Measurements from ENCODE around the gene SLC17A7. TPM values are rescaled to one million over a fixed set of nuclear protein-coding genes. Genes with fewer than 3 reads are reported as not detected.

The SLC17A7 gene
- total RNA-seq, 1 donor from 2014 or later = 0.16 TPM

DNA sequence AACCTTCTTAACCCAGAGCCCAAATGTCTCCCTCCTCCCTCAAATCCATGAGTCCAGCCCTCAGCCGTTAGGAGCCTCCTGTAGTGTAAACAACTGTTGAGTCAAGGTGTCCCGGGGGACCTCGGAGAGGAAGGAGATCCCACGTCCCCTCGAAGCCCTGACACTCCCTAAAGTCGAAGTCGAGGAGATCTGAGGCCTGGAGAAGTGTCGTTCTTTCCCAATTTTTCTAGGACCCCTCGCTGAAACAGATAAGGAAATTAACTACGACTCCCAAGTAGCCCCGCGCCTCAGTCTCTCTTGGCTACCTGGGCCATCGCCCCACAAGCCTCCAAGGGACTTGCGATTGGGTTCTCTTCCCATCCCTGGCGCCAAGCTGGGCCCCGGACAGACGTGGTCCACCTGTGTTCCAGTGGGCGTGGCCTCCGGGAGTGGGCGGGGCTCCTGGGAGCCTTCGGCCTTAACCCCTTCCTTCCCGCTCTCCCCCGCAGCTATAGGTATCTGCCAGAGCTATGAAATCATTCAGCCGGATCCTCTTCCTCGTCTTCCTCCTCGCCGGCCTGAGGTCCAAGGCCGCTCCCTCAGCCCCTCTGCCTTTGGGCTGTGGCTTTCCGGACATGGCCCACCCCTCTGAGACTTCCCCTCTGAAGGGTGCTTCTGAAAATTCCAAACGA lies 15.3 kb downstream of the SLC17A7 start:
- Mint-ChIP-seq H3K27ac (no peak overlapping the region), H3K36me3 (ENCODE audit: low read depth) (no peaks in the 10 kb centered on the region), H3K4me1 (ENCODE audit: low read depth) (peaks cover 43% of the 10 kb centered on the region), H3K4me3 (ENCODE audit: low read depth) (no peak overlapping the region), H3K27me3 (ENCODE audit: low read depth) (peaks cover 81% of the 10 kb centered on the region), H3K9me3 (no peaks in the 10 kb centered on the region)
- DNase-seq (ENCODE audit: low spot score) = no peak
- intact Hi-C loops (cut with micrococcal nuclease) = no loop called here

DNA sequence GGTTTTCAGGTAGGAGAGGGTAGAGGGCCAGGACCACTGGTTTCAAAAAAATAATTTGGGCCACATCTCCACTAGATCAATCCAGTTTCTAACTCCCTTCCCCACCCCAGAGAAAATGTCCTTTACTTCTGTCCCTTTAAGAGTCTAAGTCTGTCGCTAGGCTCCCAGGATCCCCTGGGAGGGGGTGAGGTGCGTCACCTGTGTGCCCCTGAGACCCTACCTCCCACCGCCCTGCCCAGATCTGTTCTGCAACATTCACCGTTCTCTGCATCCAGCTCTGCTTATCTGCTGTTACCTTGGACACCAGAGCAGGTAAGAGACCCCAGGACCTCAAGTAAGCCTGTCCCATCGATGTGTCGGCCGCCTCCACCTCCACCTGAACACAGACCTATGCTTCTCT lies 16.1 kb downstream of the SLC17A7 start, which contains the start of gene GFY:
Gene GFY, plus strand, starts transcription at position 211 of the 400 bp plus-strand sequence. CDS start 1,043 bp downstream, outside the sequence.
- Mint-ChIP-seq H3K36me3 (ENCODE audit: low read depth) (no peaks in the 10 kb centered on the region), H3K4me1 (ENCODE audit: low read depth) (peaks cover 43% of the 10 kb centered on the region), H3K9me3 (no peaks in the 10 kb centered on the region), H3K27me3 (ENCODE audit: low read depth) (peaks cover 83% of the 10 kb centered on the region), H3K27ac (no peak within 1 kb of the TSS), H3K4me3 (ENCODE audit: low read depth) (no peak within 1 kb of the TSS)
- DNase-seq (ENCODE audit: low spot score) = no peak
- intact Hi-C loops (cut with micrococcal nuclease) = no loop called here

GRCh38 chr19:49423985-49424303 lies 17.4 kb downstream of the SLC17A7 start:
- Mint-ChIP-seq H3K9me3 (no peaks in the 10 kb centered on the region), H3K4me1 (ENCODE audit: low read depth) (peaks cover 37% of the 10 kb centered on the region), H3K4me3 (ENCODE audit: low read depth) (peak overlapping the region; percentile 19), H3K27me3 (ENCODE audit: low read depth) (peaks cover 86% of the 10 kb centered on the region), H3K36me3 (ENCODE audit: low read depth) (no peaks in the 10 kb centered on the region), H3K27ac (no peak overlapping the region)
- intact Hi-C loops (cut with micrococcal nuclease) = no loop called here
- DNase-seq (ENCODE audit: low spot score) = no peak

DNA sequence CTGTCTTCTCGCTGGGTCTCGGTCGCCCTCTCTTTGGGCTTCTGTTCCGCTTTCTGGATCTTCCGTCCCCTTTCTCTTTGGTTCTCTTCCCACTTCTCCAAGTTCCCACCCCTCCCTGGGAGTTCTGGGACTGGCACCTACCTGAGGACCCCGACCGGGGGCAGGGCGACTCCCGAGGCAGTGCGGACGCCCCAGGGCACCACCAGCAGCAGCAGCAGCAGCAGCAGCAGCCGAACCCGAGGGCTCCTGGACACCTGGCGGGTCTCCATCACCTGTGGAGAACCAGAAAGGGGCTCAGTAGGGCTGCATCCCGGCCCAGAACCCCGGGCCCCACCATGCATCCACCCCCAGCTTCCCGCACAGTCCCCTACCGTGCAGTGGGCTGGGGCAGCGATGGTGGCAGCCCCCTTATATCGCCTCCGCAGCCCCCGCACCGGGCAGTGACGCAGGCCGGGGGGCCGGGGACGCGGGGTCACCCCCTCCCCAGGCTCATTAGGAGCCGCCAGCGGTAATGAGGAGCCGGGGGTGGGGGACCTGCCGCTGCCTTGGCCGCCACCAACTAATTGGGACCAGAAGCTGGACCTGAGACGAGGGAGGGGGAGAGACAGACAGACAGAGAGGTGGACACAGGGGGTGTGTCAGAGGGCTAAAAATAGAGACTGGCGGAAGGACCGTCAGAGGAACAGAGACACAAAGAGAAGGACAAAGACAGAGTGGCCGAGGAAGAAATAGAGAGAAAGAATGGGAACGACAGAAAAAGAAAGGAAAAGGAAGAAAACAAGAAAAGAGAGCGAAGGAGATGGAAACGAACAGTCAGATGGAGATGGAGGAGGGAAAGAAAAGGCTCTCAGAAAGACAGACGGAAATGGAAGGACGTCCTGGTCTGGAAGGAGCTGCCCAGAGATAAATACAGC lies 18.0 kb downstream of the SLC17A7 start, which contains the start of gene PTH2:
Gene PTH2, minus strand, starts transcription at position 371 of the 914 bp plus-strand sequence. Its CDS starts 102 bp downstream, at position 269.
- Mint-ChIP-seq H3K9me3 (no peaks in the 10 kb centered on the region), H3K4me3 (ENCODE audit: low read depth) (peak within 1 kb of the TSS; percentile 72), H3K27ac (no peak within 1 kb of the TSS), H3K27me3 (ENCODE audit: low read depth) (peaks cover 87% of the 10 kb centered on the region), H3K36me3 (ENCODE audit: low read depth) (no peaks in the 10 kb centered on the region), H3K4me1 (ENCODE audit: low read depth) (peaks cover 37% of the 10 kb centered on the region)
- intact Hi-C loops (cut with micrococcal nuclease) = no loop called here
- no peak for DNase-seq (ENCODE audit: low spot score)

DNA sequence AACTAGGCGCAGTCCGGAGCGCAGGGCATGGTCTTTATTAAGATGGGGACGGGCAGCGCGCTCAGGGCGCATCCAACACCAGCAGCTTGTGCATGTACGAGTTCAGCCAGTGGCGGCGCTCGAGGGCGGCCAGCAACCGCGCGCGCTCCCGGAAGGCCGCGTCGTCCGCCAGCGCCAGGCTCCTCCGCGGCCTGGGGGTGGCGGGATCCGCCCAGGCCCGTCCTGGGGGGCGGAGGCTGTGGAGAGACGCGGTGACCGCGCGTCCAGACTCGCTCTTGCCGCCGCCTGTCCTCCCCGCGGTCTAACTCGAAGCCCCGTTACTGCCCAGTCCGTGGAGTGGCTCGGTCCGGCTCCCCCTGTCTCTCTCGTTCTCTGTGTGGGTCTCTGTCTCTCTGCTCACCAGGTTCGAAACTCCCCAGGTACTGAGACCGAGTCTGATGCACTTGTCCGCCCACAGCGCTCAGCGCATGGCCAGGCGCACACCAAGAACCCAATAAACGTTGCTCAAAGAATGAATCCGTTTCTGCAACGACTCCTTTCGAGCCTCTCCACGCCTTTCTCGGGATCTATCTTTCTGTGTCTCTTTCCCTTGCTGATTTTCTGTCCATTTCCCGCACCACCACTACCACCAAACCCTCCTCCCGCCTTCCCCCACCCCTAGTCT lies 18.8 kb downstream of the SLC17A7 start:
- H3K36me3 Mint-ChIP-seq (ENCODE audit: low read depth) = no peaks in the 10 kb centered on the region
- H3K9me3 Mint-ChIP-seq = no peaks in the 10 kb centered on the region
- intact Hi-C loops (cut with micrococcal nuclease) = no loop called here
- DNase-seq (ENCODE audit: low spot score) = peak; percentile 68
- peaks cover 33% of the 10 kb centered on the region for H3K4me1 Mint-ChIP-seq (ENCODE audit: low read depth)
- H3K27ac Mint-ChIP-seq = no peak overlapping the region
- peak overlapping the region; percentile 72 for H3K4me3 Mint-ChIP-seq (ENCODE audit: low read depth)
- peaks cover 86% of the 10 kb centered on the region for H3K27me3 Mint-ChIP-seq (ENCODE audit: low read depth)

GRCh38 chr19:49421878-49422202 lies 19.5 kb downstream of the SLC17A7 start:
- no peak for DNase-seq (ENCODE audit: low spot score)
- H3K36me3 Mint-ChIP-seq (ENCODE audit: low read depth) = no peaks in the 10 kb centered on the region
- no peaks in the 10 kb centered on the region for H3K9me3 Mint-ChIP-seq
- intact Hi-C loops (cut with micrococcal nuclease) = no loop called here
- H3K4me1 Mint-ChIP-seq (ENCODE audit: low read depth) = peaks cover 28% of the 10 kb centered on the region
- H3K4me3 Mint-ChIP-seq (ENCODE audit: low read depth) = peak overlapping the region; percentile 57
- peaks cover 82% of the 10 kb centered on the region for H3K27me3 Mint-ChIP-seq (ENCODE audit: low read depth)
- no peak overlapping the region for H3K27ac Mint-ChIP-seq

DNA sequence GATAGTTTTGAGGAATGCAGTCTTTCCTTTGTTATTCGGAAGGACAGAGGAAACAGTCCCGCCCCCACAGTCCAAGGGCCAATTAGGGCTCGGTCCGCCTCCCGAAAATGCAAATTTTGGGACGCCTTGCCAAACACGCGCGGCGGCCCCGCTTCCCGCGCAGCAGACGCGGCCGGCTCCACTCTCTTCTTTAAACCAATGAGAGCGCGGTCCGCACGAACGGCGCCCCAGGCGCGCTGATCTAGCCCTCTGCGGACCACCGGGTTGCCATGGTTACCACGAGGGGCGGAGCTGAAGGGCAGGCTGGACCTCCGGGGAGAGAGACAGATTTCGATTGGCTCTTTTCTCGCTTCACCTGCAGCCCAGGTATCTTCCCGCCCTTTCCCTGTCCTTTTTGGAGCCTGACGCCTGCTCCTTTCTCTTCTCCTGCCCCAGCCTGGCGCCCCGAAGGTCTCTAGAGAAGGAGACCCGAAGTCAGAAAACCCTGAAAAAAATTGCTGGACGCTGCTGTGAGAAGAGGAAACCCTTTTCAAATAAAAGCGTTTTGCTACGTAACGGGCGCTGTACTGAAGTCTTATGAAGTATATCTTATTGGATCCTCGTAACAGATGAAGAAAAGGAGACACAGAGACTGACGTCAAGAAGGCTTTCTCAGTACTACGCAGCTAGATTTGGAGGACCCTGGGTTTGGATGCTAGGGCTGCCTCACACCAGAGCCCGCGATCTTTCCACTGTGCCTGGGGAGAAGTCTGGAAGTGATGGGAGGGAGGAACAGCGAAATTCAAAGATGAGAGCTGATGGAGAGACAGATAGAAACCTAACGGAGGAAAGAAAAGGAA lies 20.1 kb downstream of the SLC17A7 start:
- DNase-seq (ENCODE audit: low spot score) = peak; percentile 48
- Mint-ChIP-seq H3K4me1 (ENCODE audit: low read depth) (peaks cover 22% of the 10 kb centered on the region), H3K9me3 (no peaks in the 10 kb centered on the region), H3K27ac (no peak overlapping the region), H3K4me3 (ENCODE audit: low read depth) (peak overlapping the region; percentile 57), H3K27me3 (ENCODE audit: low read depth) (peaks cover 77% of the 10 kb centered on the region), H3K36me3 (ENCODE audit: low read depth) (no peaks in the 10 kb centered on the region)
- intact Hi-C loops (cut with micrococcal nuclease) = no loop called here

- Mint-ChIP-seq H3K9me3 (no peaks in the 10 kb centered on the region), H3K27ac (no peak overlapping the region), H3K27me3 (ENCODE audit: low read depth) (peaks cover 69% of the 10 kb centered on the region), H3K4me1 (ENCODE audit: low read depth) (peaks cover 25% of the 10 kb centered on the region), H3K36me3 (ENCODE audit: low read depth) (no peaks in the 10 kb centered on the region), H3K4me3 (ENCODE audit: low read depth) (peak overlapping the region; percentile 30)
- intact Hi-C loops (cut with micrococcal nuclease) = no loop called here
- no peak for DNase-seq (ENCODE audit: low spot score)
These were observed 21.1 kb downstream of the SLC17A7 start for GRCh38 chr19:49420227-49420626.

- H3K4me3 Mint-ChIP-seq (ENCODE audit: low read depth) = no peak overlapping the region
- peaks cover 25% of the 10 kb centered on the region for H3K4me1 Mint-ChIP-seq (ENCODE audit: low read depth)
- peaks cover 60% of the 10 kb centered on the region for H3K27me3 Mint-ChIP-seq (ENCODE audit: low read depth)
- intact Hi-C loops (cut with micrococcal nuclease) = no loop called here
- no peaks in the 10 kb centered on the region for H3K36me3 Mint-ChIP-seq (ENCODE audit: low read depth)
- DNase-seq (ENCODE audit: low spot score) = no peak
- H3K9me3 Mint-ChIP-seq = no peaks in the 10 kb centered on the region
- H3K27ac Mint-ChIP-seq = no peak overlapping the region
These were observed 22.2 kb downstream of the SLC17A7 start for GRCh38 chr19:49419173-49419572.

GRCh38 chr19:49418511-49418910 lies 22.8 kb downstream of the SLC17A7 start:
- H3K36me3 Mint-ChIP-seq (ENCODE audit: low read depth) = no peaks in the 10 kb centered on the region
- H3K4me3 Mint-ChIP-seq (ENCODE audit: low read depth) = no peak overlapping the region
- DNase-seq (ENCODE audit: low spot score) = no peak
- H3K27me3 Mint-ChIP-seq (ENCODE audit: low read depth) = peaks cover 55% of the 10 kb centered on the region
- H3K27ac Mint-ChIP-seq = no peak overlapping the region
- H3K4me1 Mint-ChIP-seq (ENCODE audit: low read depth) = peaks cover 19% of the 10 kb centered on the region
- H3K9me3 Mint-ChIP-seq = no peaks in the 10 kb centered on the region
- intact Hi-C loops (cut with micrococcal nuclease) = no loop called here

DNA sequence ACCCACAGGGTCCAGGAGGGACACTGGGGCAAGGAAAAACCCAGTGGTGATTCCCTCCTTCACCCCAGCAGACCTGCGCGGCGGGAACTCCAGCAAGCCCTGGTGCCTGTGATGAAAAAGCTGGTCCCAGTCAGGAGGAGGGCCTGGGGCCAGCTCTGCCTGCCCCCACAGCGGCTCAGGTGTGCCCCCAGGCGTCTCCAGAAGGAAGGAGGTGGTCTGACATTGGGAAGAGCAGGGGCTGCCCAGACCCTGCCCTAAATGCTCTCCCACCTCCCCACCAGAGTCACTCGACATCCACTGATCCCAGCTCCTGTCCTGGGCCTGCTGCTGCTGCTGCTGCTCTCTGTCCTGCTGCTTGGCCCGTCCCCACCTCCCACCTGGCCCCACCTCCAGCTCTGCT lies 24.2 kb downstream of the SLC17A7 start:
- Mint-ChIP-seq H3K9me3 (no peaks in the 10 kb centered on the region), H3K27me3 (ENCODE audit: low read depth) (peaks cover 46% of the 10 kb centered on the region), H3K36me3 (ENCODE audit: low read depth) (no peaks in the 10 kb centered on the region), H3K4me3 (ENCODE audit: low read depth) (no peak overlapping the region), H3K27ac (no peak overlapping the region), H3K4me1 (ENCODE audit: low read depth) (peaks cover 14% of the 10 kb centered on the region)
- no peak for DNase-seq (ENCODE audit: low spot score)
- intact Hi-C loops (cut with micrococcal nuclease) = no loop called here

DNA sequence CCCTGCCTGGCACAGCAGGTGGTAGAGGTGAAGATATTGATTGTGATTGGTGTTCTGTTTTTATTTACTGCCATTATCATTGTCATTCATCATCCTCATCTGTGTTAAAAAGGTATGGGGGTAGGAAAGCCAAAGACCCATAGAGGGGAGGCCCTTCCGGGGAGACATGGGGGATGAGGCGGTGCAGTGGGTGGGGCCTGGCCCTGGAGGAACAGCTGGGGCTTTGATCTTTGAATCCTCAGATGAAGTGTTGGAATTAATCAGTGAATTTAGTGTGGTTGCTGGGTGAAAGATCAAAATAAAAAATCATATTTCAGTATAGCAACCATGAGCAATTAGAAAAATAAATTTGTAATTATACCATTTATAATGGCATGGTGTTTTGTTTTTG lies 25.5 kb downstream of the SLC17A7 start:
- Mint-ChIP-seq H3K4me1 (ENCODE audit: low read depth) (peaks cover 18% of the 10 kb centered on the region), H3K27me3 (ENCODE audit: low read depth) (peaks cover 34% of the 10 kb centered on the region), H3K27ac (no peak overlapping the region), H3K36me3 (ENCODE audit: low read depth) (no peaks in the 10 kb centered on the region), H3K9me3 (no peaks in the 10 kb centered on the region), H3K4me3 (ENCODE audit: low read depth) (no peak overlapping the region)
- no peak for DNase-seq (ENCODE audit: low spot score)
- intact Hi-C loops (cut with micrococcal nuclease) = no loop called here
